SK-N-MC (cell line): Measurements from ENCODE around the gene ADAMTS15.

Experiments
- DNase-seq: peaks from one replicate; pipeline ENCODE4 v3.0.0-alpha.2; 2011; ENCODE audit warnings: low read depth, low spot score
- H3K27ac ChIP-seq: fragments of 200-600 bp; sonication (generic); 2 replicates; pipeline ENCODE4 v1.5.1; 2016; ENCODE audit warnings: mixed run types
- H3K36me3 ChIP-seq: fragments of 200-600 bp; sonication (generic); 2 replicates; pipeline ENCODE4 v1.6.1; 2017; ENCODE audit warnings: antibody characterized with exemption, low read length, mixed read lengths; ENCODE audit not compliant: insufficient read depth
- H3K4me3 ChIP-seq: fragments of 200-600 bp; sonication (generic); 2 replicates; pipeline ENCODE4 v1.5.1; 2016
- H3K9ac ChIP-seq: fragments of 200-600 bp; sonication (generic); 2 replicates; pipeline ENCODE4 v1.8.0; 2017; ENCODE audit warnings: mixed run types, mixed read lengths; ENCODE audit not compliant: insufficient read length
- H3K9me3 ChIP-seq: fragments of 200-600 bp; sonication (generic); 2 replicates; pipeline ENCODE4 v1.6.1; 2017; ENCODE audit warnings: low read depth, mild to moderate bottlenecking, antibody characterized with exemption, low read length, moderate library complexity, mixed read lengths
- EZH2 ChIP-seq: fragments of 200-600 bp; sonication (generic); IDR thresholded peaks from one replicate; pipeline ENCODE4 v1.6.1; 2017; ENCODE audit warnings: antibody characterized with exemption
- FOXP2 ChIP-seq: optimal IDR thresholded peaks from 2 replicates; pipeline ENCODE3; 2011; ENCODE audit warnings: mild to moderate bottlenecking, moderate library complexity; ENCODE audit not compliant: insufficient read depth; ENCODE audit errors: extremely low read length, control extremely low read depth
- POLR2AphosphoS5 ChIP-seq: IDR thresholded peaks from 2 replicates; pipeline ENCODE4 v1.6.1; 2012; ENCODE audit warnings: mild to moderate bottlenecking, low read depth, low read length, borderline replicate concordance

ADAMTS15 gene

DNA sequence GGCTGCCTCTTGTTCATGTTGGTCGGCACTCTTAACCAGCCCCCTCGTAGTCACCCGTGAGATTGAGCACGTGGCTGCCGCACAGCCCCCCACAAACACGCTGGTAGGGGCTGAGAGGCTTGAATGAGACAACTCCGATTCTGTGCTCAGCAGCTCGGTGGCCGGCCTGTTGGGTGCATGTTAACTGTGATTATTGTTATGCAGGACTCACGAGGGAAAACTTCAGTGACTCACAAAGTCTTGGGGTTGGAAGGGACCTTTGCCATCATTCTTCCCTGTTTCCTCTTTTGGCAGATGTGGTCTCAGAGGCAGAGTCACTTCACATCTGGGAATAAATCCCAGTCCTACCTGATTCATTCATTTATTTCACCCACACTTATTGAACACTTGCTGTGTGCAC, 75.2 kb downstream of the ADAMTS15 start:
- no peaks in the 10 kb centered on the region for H3K9me3 ChIP-seq
- H3K9ac ChIP-seq: no peak overlapping the region
- DNase-seq: no peak
- no peak overlapping the region for H3K4me3 ChIP-seq
- H3K27ac ChIP-seq: no peak overlapping the region
- TF ChIP-seq EZH2 (no peak), FOXP2 (no peak), POLR2AphosphoS5 (no peak)
- H3K36me3 ChIP-seq: no peaks in the 10 kb centered on the region

DNA sequence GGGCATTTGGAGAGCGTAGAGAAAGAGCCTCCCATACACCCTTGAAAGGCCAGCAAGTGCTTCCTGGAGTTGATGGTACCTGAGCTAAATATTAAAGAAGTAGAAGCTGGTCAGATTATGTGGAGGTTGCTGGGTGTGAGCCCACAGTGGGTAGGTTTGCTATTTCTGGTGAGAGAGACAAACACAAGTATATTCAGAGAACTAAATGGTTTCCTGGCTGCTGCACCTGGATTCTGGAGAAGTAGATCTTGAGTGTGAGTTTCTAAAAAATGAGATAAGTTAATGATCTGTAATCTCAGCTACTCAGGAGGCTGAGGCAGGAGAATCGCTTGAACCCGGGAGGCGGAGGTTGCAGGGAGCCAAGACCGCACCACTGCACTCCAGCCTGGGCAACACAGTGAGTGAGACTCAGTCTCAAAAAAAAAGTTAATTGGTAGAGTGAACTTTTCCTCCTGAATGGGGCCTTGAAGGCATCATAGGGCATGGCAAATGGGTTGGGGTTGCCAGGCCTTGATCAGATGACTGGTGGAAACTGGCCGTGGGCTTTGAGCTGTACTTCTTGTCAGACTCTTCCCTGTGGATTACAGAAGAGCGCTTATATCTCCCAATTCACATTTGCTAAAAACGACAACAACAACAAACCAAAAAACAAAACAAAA, 75.8 kb downstream of the ADAMTS15 start:
- no peak overlapping the region for H3K4me3 ChIP-seq
- no peaks in the 10 kb centered on the region for H3K36me3 ChIP-seq
- DNase-seq: no peak
- H3K9ac ChIP-seq: no peak overlapping the region
- no peaks in the 10 kb centered on the region for H3K9me3 ChIP-seq
- no peak overlapping the region for H3K27ac ChIP-seq
- TF ChIP-seq FOXP2 (no peak), POLR2AphosphoS5 (no peak), EZH2 (no peak)

DNA sequence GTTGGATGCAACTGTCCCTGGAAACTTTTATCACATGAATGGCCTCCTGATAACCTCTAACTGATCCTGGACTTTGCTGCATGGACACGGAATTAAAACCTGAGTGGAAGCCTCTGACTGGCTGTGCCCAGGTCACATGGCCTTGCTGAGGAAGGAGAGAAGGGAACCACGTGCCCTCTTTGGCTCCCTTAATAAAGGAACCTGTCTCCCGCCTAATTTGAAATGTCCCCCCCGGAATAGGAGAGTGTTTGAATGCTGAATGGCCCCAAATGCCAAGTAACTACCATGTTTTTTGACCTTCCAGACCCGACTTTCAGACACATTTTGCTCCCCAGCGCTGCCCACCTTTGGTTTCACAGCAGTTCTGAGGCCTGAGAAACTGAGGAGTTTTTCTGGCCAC, 76.9 kb downstream of the ADAMTS15 start:
- Histone ChIP-seq H3K4me3 (no peak overlapping the region), H3K36me3 (no peaks in the 10 kb centered on the region), H3K9me3 (no peaks in the 10 kb centered on the region), H3K9ac (no peak overlapping the region), H3K27ac (no peak overlapping the region)
- TF ChIP-seq POLR2AphosphoS5: no peak
- no peak for TF ChIP-seq FOXP2
- TF ChIP-seq EZH2: no peak
- DNase-seq: no peak
